Measurements from ENCODE around the gene PSME3IP1. TPM values are rescaled to one million over a fixed set of nuclear protein-coding genes. Genes with fewer than 3 reads are reported as not detected.

The PSME3IP1 gene
- total RNA-seq, 2 donors from 2014 or later: 39.1 to 64.8 TPM

GRCh38 chr16:57138281-57138935, 47.4 kb downstream of the PSME3IP1 start:
- no peak for TF ChIP-seq CTCF (IDR thresholded peaks at IDR 0.05)
- Histone ChIP-seq H3K36me3 (no peaks in the 10 kb centered on the region), H3K4me3 (no peak overlapping the region), H3K9me3 (no peaks in the 10 kb centered on the region), H3K27me3 (replicated peaks; ENCODE audit: insufficient read depth) (no peaks in the 10 kb centered on the region), H3K27ac (no peak overlapping the region), H3K4me1 (ENCODE audit: control insufficient read depth in 1 of 2, low read depth in 2 of 2) (peaks cover 0 to 4% of the 10 kb centered on the region in 2 donors)
- DNase-seq (ENCODE audit: low spot score) (no peak), ATAC-seq (ENCODE audit: insufficient number of reproducible peaks, low FRiP score, low read depth) (no peak)

GRCh38 chr16:57137566-57138273, 48.1 kb downstream of the PSME3IP1 start:
- H3K9me3 ChIP-seq: no peaks in the 10 kb centered on the region
- ATAC-seq (ENCODE audit: insufficient number of reproducible peaks, low FRiP score, low read depth): no peak
- H3K4me3 ChIP-seq: no peak overlapping the region
- H3K27ac ChIP-seq: no peak overlapping the region
- no peak for TF ChIP-seq CTCF (IDR thresholded peaks at IDR 0.05)
- H3K4me1 ChIP-seq (ENCODE audit: control insufficient read depth in 1 of 2, low read depth in 2 of 2): peaks cover 0 to 4% of the 10 kb centered on the region in 2 donors
- H3K27me3 ChIP-seq (replicated peaks; ENCODE audit: insufficient read depth): no peaks in the 10 kb centered on the region
- no peak for DNase-seq (ENCODE audit: low spot score)
- no peaks in the 10 kb centered on the region for H3K36me3 ChIP-seq

DNA sequence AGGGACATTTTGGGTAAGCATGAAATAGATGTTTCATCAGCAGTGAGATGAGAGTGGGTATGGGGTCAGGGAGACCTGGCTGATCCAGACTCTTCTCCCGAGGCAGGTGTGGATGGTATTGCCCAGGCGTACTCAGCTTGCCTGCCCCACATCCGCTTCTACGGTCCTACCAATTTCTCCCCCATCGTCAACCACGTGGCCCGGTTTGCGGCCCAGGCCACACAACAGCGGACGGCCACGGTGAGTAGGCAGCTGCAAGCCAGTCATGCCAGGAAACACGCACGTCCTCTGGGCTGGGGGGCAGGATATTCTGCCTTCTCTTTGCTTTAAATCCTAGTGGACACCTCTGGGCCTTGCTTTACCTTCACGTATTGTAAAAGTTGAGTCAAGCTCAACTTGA, 48.8 kb downstream of the PSME3IP1 start:
- H3K4me3 ChIP-seq: no peak overlapping the region
- no peak overlapping the region for H3K27ac ChIP-seq
- DNase-seq (ENCODE audit: low spot score): no peak
- no peaks in the 10 kb centered on the region for H3K27me3 ChIP-seq (replicated peaks; ENCODE audit: insufficient read depth)
- H3K4me1 ChIP-seq (ENCODE audit: control insufficient read depth in 1 of 2, low read depth in 2 of 2): peaks cover 0 to 4% of the 10 kb centered on the region in 2 donors
- no peak for ATAC-seq (ENCODE audit: insufficient number of reproducible peaks, low FRiP score, low read depth)
- no peaks in the 10 kb centered on the region for H3K36me3 ChIP-seq
- H3K9me3 ChIP-seq: no peaks in the 10 kb centered on the region
- no peak for TF ChIP-seq CTCF (IDR thresholded peaks at IDR 0.05)

GRCh38 chr16:57134982-57135381, 50.9 kb downstream of the PSME3IP1 start:
- Histone ChIP-seq H3K4me1 (ENCODE audit: control insufficient read depth in 1 of 2, low read depth in 2 of 2) (no peaks in the 10 kb centered on the region), H3K27ac (no peak overlapping the region), H3K27me3 (replicated peaks; ENCODE audit: insufficient read depth) (no peaks in the 10 kb centered on the region), H3K9me3 (no peaks in the 10 kb centered on the region), H3K4me3 (no peak overlapping the region), H3K36me3 (no peaks in the 10 kb centered on the region)
- ATAC-seq (ENCODE audit: insufficient number of reproducible peaks, low FRiP score, low read depth): no peak
- no peak for TF ChIP-seq CTCF (IDR thresholded peaks at IDR 0.05)
- no peak for DNase-seq (ENCODE audit: low spot score)

- no peak for TF ChIP-seq CTCF (IDR thresholded peaks at IDR 0.05)
- DNase-seq (ENCODE audit: low spot score): no peak
- no peak for ATAC-seq (ENCODE audit: insufficient number of reproducible peaks, low FRiP score, low read depth)
- no peak overlapping the region for H3K27ac ChIP-seq
- no peaks in the 10 kb centered on the region for H3K9me3 ChIP-seq
- H3K27me3 ChIP-seq (replicated peaks; ENCODE audit: insufficient read depth): no peaks in the 10 kb centered on the region
- no peak overlapping the region for H3K4me3 ChIP-seq
- no peaks in the 10 kb centered on the region for H3K4me1 ChIP-seq (ENCODE audit: control insufficient read depth in 1 of 2, low read depth in 2 of 2)
- H3K36me3 ChIP-seq: no peaks in the 10 kb centered on the region
Observed at GRCh38 chr16:57133886-57134285, 52.0 kb downstream of the PSME3IP1 start.
